GM19463 (cell line): ENCODE results near the gene ZNF628.

ENCODE experiments used
- ATAC-seq: cut with Tn5 transposase; IDR thresholded peaks from one replicate; pipeline ENCODE4 v1.9.1; 2021; ENCODE audit warnings: mild to moderate bottlenecking, moderate library complexity; ENCODE audit not compliant: unreplicated experiment

ZNF628 gene

GRCh38 chr19:55527197-55528029, 51.0 kb downstream of the ZNF628 start:
- ATAC-seq, result no peak

DNA sequence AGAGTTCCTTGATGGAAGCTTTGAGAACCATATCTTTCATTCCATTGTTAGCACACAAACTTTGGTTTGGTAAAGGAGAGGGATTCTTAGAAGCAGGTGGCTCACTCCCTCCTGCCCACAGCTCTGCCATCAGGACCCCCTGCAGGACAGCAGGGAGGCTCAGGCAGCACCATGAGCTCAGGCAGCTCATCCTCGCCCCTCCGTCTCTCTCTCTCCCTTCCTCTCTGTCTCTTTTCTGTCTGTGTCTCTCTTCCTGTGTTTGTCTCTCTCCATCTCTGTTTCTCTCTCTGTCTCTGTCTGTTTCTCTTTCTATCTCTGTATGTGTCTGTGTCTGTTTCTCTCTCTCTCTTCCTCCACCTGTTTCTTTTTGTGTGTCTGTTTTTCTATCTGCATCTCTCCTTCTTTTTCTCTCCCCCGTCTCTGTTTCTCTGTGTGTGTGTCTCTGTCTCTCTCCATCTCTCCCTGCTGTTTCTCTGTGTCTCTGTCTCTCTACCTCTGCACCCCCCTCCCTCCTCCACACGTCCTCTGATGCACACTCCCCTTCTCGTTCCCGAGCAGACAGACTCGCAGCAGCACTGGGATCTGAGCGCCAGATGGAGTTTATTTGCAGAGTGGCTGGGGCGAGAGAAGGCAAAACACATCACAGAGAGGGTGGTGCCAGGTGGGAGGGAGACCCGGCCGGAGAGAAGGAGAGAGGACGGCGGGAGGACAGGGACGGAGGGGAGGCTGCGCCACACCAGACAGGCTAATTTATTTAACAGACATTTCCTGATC, 51.8 kb downstream of the ZNF628 start:
- no peak for ATAC-seq

- ATAC-seq, result no peak
Observed at GRCh38 chr19:55529636-55530234, 53.3 kb downstream of the ZNF628 start.

DNA sequence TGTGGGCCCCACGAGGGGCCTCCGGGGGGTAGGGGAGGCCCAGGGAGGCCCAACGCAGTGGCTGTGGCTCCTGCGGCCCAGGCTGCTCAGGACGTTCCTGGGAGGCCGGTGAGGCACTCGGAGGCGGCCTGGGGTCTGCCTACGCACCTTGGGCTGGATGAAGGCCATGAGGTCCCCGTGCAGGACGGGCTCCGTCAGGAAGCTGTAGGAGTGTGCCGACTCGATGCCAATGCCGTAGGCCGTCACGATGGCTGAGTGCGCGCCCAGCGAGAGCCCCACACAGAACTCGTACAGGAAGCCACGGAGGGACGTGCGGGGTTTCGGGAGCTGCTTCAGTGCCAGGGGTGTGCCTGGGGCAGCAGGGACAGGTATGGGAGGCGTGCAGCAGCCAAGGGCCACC, 54.6 kb downstream of the ZNF628 start:
- no peak for ATAC-seq
